GM23338 (cell line): ENCODE measurements around the gene IGFBP7. TPM values are rescaled to one million over a fixed set of nuclear protein-coding genes. Genes with fewer than 3 reads are reported as not detected.

Experiments
- ATAC-seq: fragments of 200-7000 bp; cut with Tn5 transposase; 3 replicates; pipeline ENCODE4 v1.9.1; 2020
- DNase-seq: peaks from one replicate; pipeline ENCODE4 v3.0.0-alpha.2; 2015; ENCODE audit warnings: low spot score
- H2AFZ ChIP-seq: fragments of 200-600 bp; sonication (generic); 2 replicates; pipeline ENCODE4 v1.8.0; 2016; ENCODE audit warnings: antibody characterized with exemption, mild to moderate bottlenecking, moderate library complexity
- H3F3A ChIP-seq: fragments of 200-600 bp; sonication (generic); replicated peaks from 2 replicates; pipeline ENCODE4 v1.8.0; 2017; ENCODE audit warnings: antibody characterized with exemption, mixed run types, low read depth
- H3K27ac ChIP-seq: fragments of 200-600 bp; sonication (generic); 2 replicates; pipeline ENCODE4 v1.6.1; 2016; ENCODE audit warnings: low read depth
- H3K27me3 ChIP-seq: fragments of 200-600 bp; sonication (generic); 2 replicates; pipeline ENCODE4 v1.8.0; 2016; ENCODE audit warnings: mild to moderate bottlenecking, mixed run types, moderate library complexity; ENCODE audit not compliant: insufficient read depth
- H3K36me3 ChIP-seq: fragments of 200-600 bp; sonication (generic); 2 replicates; pipeline ENCODE4 v1.8.0; 2016; ENCODE audit warnings: mild to moderate bottlenecking; ENCODE audit not compliant: insufficient read depth
- H3K4me1 ChIP-seq: fragments of 200-600 bp; sonication (generic); 2 replicates; pipeline ENCODE4 v1.8.0; 2016; ENCODE audit warnings: mild to moderate bottlenecking, moderate library complexity; ENCODE audit not compliant: insufficient read depth
- H3K4me2 ChIP-seq: fragments of 200-600 bp; sonication (generic); 2 replicates; pipeline ENCODE4 v1.7.1; 2017; ENCODE audit warnings: mixed run types
- H3K4me3 ChIP-seq: fragments of 200-600 bp; sonication (generic); 2 replicates; pipeline ENCODE4 v1.6.1; 2016; ENCODE audit warnings: mixed run types
- H3K79me2 ChIP-seq: fragments of 200-600 bp; sonication (generic); replicated peaks from 2 replicates; pipeline ENCODE4 v1.8.0; 2017; ENCODE audit warnings: mild to moderate bottlenecking; ENCODE audit not compliant: insufficient read depth
- H3K9me2 ChIP-seq: fragments of 200-600 bp; sonication (generic); 2 replicates; pipeline ENCODE4 v1.8.0; 2017; ENCODE audit not compliant: insufficient read depth
- H4K20me1 ChIP-seq: fragments of 200-600 bp; sonication (generic); replicated peaks from 2 replicates; pipeline ENCODE4 v1.8.0; 2017; ENCODE audit warnings: mild to moderate bottlenecking; ENCODE audit not compliant: insufficient read depth
- H3K27ac Mint-ChIP-seq: 2 replicates; pipeline ENCODE4 v1.8.0; 2020; ENCODE audit warnings: inconsistent platforms, mild to moderate bottlenecking, moderate library complexity, mixed read lengths
- H3K27me3 Mint-ChIP-seq: 3 replicates; pipeline ENCODE4 v1.8.0; 2022; ENCODE audit warnings: low read depth, mild to moderate bottlenecking, moderate library complexity, mixed read lengths, inconsistent platforms; ENCODE audit not compliant: insufficient read depth, poor library complexity
- H3K36me3 Mint-ChIP-seq: 3 replicates; pipeline ENCODE4 v1.8.0; 2021; ENCODE audit warnings: low read depth, mild to moderate bottlenecking, inconsistent platforms, moderate library complexity, mixed read lengths
- H3K4me1 Mint-ChIP-seq: 3 replicates; pipeline ENCODE4 v1.8.0; 2020; ENCODE audit warnings: mild to moderate bottlenecking, inconsistent platforms, mixed read lengths
- H3K4me3 Mint-ChIP-seq: 3 replicates; pipeline ENCODE4 v1.8.0; 2021; ENCODE audit warnings: moderate library complexity, mild to moderate bottlenecking, inconsistent platforms, mixed read lengths
- H3K9me3 Mint-ChIP-seq: 3 replicates; pipeline ENCODE4 v1.8.0; 2020; ENCODE audit warnings: moderate library complexity, mild to moderate bottlenecking, inconsistent platforms, mixed read lengths
- CREB1 ChIP-seq: fragments of 250-450 bp; sonication (Bioruptor Pico); IDR thresholded peaks from 2 replicates; pipeline ENCODE4 v1.5.0; 2020; ENCODE audit warnings: low read depth, mild to moderate bottlenecking, moderate library complexity
- ETS1 ChIP-seq: IDR thresholded peaks from 2 replicates; pipeline ENCODE4 v1.6.1; 2016; ENCODE audit warnings: antibody characterized with exemption
- EZH2 ChIP-seq: fragments of 200-600 bp; sonication (generic); IDR thresholded peaks from one replicate; pipeline ENCODE4 v1.8.0; 2017; ENCODE audit warnings: antibody characterized with exemption, mild to moderate bottlenecking, low read depth; ENCODE audit not compliant: unreplicated experiment
- EZH2phosphoT487 ChIP-seq: fragments of 200-600 bp; sonication (generic); IDR thresholded peaks from one replicate; pipeline ENCODE4 v1.8.1; 2018; ENCODE audit warnings: antibody characterized with exemption; ENCODE audit not compliant: unreplicated experiment
- JUNB ChIP-seq: IDR thresholded peaks from one replicate; pipeline ENCODE4 v1.6.1; 2016; ENCODE audit warnings: antibody characterized with exemption; ENCODE audit not compliant: unreplicated experiment
- NANOG ChIP-seq: IDR thresholded peaks from 2 replicates; pipeline ENCODE4 v1.6.1; 2016; ENCODE audit warnings: antibody characterized with exemption, borderline replicate concordance
- POLR2AphosphoS5 ChIP-seq: IDR thresholded peaks from 2 replicates; pipeline ENCODE4 v1.6.1; 2016; ENCODE audit warnings: antibody characterized with exemption, low read depth
- REST ChIP-seq: IDR thresholded peaks from one replicate; pipeline ENCODE4 v1.6.1; 2018; ENCODE audit warnings: antibody characterized with exemption; ENCODE audit not compliant: unreplicated experiment
- STAT1 ChIP-seq: IDR thresholded peaks from one replicate; pipeline ENCODE4 v1.6.1; 2016; ENCODE audit warnings: antibody characterized with exemption; ENCODE audit not compliant: unreplicated experiment
- ZNF114 ChIP-seq: fragments of 250-450 bp; sonication (Bioruptor Pico); IDR thresholded peaks from 2 replicates; pipeline ENCODE4 v1.5.0; 2020; ENCODE audit warnings: mild to moderate bottlenecking, moderate library complexity
- ZNF331 ChIP-seq: fragments of 250-450 bp; sonication (Bioruptor Pico); IDR thresholded peaks from 2 replicates; pipeline ENCODE4 v1.5.0; 2020; ENCODE audit warnings: low read depth, mild to moderate bottlenecking, moderate library complexity
- ZNF462 ChIP-seq: fragments of 250-450 bp; sonication (Bioruptor Pico); IDR thresholded peaks from 2 replicates; pipeline ENCODE4 v1.5.0; 2020; ENCODE audit warnings: mild to moderate bottlenecking, moderate library complexity
- polyA plus RNA-seq: library from polyadenylated mRNA; unstranded; fragments of >200 nt; fragmentation: Nextera tagmentation; extraction: Ambion mirVana; gene quantifications from 2 replicates; pipeline ENCODE4 v1.2.1, GENCODE V29; 2016
- total RNA-seq: library from RNA; depleted of rRNA; stranded (reverse); fragments of >200 nt; shearing (Covaris generic); gene quantifications from 2 replicates; pipeline ENCODE4 v1.2.3, GENCODE V29; 2014

Gene IGFBP7
- total and polyA plus RNA-seq, 2 experiments from 2014 or later: 0.49 to 7.9 TPM

- Histone ChIP-seq H3K79me2 (no peaks in the 10 kb centered on the region; the same call in 1 of the 2 replicates), H3K27ac (no peak overlapping the region), H3K4me3 (no peak overlapping the region), H3K27me3 (no peaks in the 10 kb centered on the region), H2AFZ (no peak overlapping the region), H3F3A (no peaks in the 10 kb centered on the region), H4K20me1 (peaks cover 15% of the 10 kb centered on the region), H3K36me3 (peaks cover 63% of the 10 kb centered on the region), H3K9me2 (no peaks in the 10 kb centered on the region), H3K4me2 (no peak overlapping the region), H3K4me1 (no peaks in the 10 kb centered on the region)
- TF ChIP-seq NANOG (no peak), EZH2phosphoT487 (no peak), STAT1 (no peak), ZNF462 (no peak)
- no peaks in the 10 kb centered on the region for H3K9me3 Mint-ChIP-seq
- H3K27ac Mint-ChIP-seq: no peak overlapping the region
- ATAC-seq: no peak
- peaks cover 84% of the 10 kb centered on the region for H3K36me3 Mint-ChIP-seq
- H3K4me1 Mint-ChIP-seq: no peaks in the 10 kb centered on the region
- H3K4me3 Mint-ChIP-seq: no peak overlapping the region
- no peak for DNase-seq
- H3K27me3 Mint-ChIP-seq: no peaks in the 10 kb centered on the region
These were observed 91.2 kb downstream of the IGFBP7 start for GRCh38 chr4:57018980-57019379.

GRCh38 chr4:57013543-57014120 lies 96.6 kb downstream of the IGFBP7 start:
- no peaks in the 10 kb centered on the region for H3K4me1 Mint-ChIP-seq
- Histone ChIP-seq H3K27ac (no peak overlapping the region), H3K27me3 (no peaks in the 10 kb centered on the region), H3K4me1 (no peaks in the 10 kb centered on the region), H3K79me2 (no peaks in the 10 kb centered on the region; the same call in 1 of the 2 replicates), H3K36me3 (peaks cover 56% of the 10 kb centered on the region), H3K4me2 (no peak overlapping the region), H3F3A (no peaks in the 10 kb centered on the region), H3K4me3 (no peak overlapping the region), H3K9me2 (no peaks in the 10 kb centered on the region), H4K20me1 (peaks cover 17% of the 10 kb centered on the region; the same call in 1 of the 2 replicates), H2AFZ (no peak overlapping the region)
- no peaks in the 10 kb centered on the region for H3K9me3 Mint-ChIP-seq
- DNase-seq: no peak
- no peaks in the 10 kb centered on the region for H3K27me3 Mint-ChIP-seq
- no peak overlapping the region for H3K27ac Mint-ChIP-seq
- no peak overlapping the region for H3K4me3 Mint-ChIP-seq
- peaks cover 75% of the 10 kb centered on the region for H3K36me3 Mint-ChIP-seq
- ATAC-seq: no peak
- TF ChIP-seq ZNF331 (CRISPR knock-in tag) (no peak), ETS1 (no peak), REST (no peak), ZNF114 (CRISPR knock-in tag) (no peak), CREB1 (CRISPR knock-in tag) (no peak), POLR2AphosphoS5 (no peak), STAT1 (no peak), JUNB (no peak), EZH2phosphoT487 (no peak), EZH2 (no peak), NANOG (no peak)
